ENCODE measurements around the gene REPS2.

REPS2 gene

GRCh38 chrX:17154001-17154400 is 207.5 kb downstream of the REPS2 start:
- DNase-seq (ENCODE audit: insufficient read length, low spot score) (no peak), FAIRE-seq (no peak)
- TF ChIP-seq TAF1 (IDR thresholded peaks at IDR 0.05; ENCODE audit: low read depth, low read length) (no peak), PAX5 (IDR thresholded peaks at IDR 0.05; ENCODE audit: insufficient read depth, low read length, severe bottlenecking) (no peak), SPI1 (IDR thresholded peaks at IDR 0.05; ENCODE audit: low read depth, low read length) (no peak), POLR2A (IDR thresholded peaks at IDR 0.05; ENCODE audit: low read depth, low read length) (no peak), POU2F2 (IDR thresholded peaks at IDR 0.05; ENCODE audit: low read depth, low read length) (no peak), POLR2AphosphoS5 (IDR thresholded peaks at IDR 0.05; ENCODE audit: low read depth, low read length) (no peak)

DNA sequence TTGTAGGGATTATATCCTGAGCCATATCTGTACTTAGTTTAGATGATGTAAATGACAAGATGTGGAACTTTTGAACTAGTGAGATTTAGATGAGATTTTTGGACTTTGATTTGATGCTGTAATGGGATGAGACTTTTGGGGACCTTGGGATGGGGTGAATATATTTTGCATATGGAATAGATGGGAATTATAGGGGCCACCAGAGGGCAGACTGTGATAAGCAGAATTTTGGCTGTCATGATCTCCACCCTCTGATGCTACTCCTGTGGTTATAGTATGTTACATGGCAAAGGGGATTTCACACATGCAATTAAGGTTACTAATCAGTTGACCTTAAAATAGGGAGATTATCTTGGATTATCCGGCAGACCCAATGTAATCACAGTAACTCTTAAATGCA is 214.5 kb downstream of the REPS2 start:
- DNase-seq (ENCODE audit: insufficient read length, low spot score) = no peak
- FAIRE-seq = no peak
- TF ChIP-seq POLR2AphosphoS5 (IDR thresholded peaks at IDR 0.05; ENCODE audit: low read depth, low read length) (no peak), TAF1 (IDR thresholded peaks at IDR 0.05; ENCODE audit: low read depth, low read length) (no peak), POU2F2 (IDR thresholded peaks at IDR 0.05; ENCODE audit: low read depth, low read length) (no peak), PAX5 (IDR thresholded peaks at IDR 0.05; ENCODE audit: insufficient read depth, low read length, severe bottlenecking) (no peak), SPI1 (IDR thresholded peaks at IDR 0.05; ENCODE audit: low read depth, low read length) (no peak), POLR2A (IDR thresholded peaks at IDR 0.05; ENCODE audit: low read depth, low read length) (no peak)

GRCh38 chrX:17161991-17162390 is 215.5 kb downstream of the REPS2 start:
- TF ChIP-seq POLR2AphosphoS5 (IDR thresholded peaks at IDR 0.05; ENCODE audit: low read depth, low read length) (no peak), PAX5 (IDR thresholded peaks at IDR 0.05; ENCODE audit: insufficient read depth, low read length, severe bottlenecking) (no peak), TAF1 (IDR thresholded peaks at IDR 0.05; ENCODE audit: low read depth, low read length) (no peak), SPI1 (IDR thresholded peaks at IDR 0.05; ENCODE audit: low read depth, low read length) (no peak), POU2F2 (IDR thresholded peaks at IDR 0.05; ENCODE audit: low read depth, low read length) (no peak), POLR2A (IDR thresholded peaks at IDR 0.05; ENCODE audit: low read depth, low read length) (no peak)
- DNase-seq (ENCODE audit: insufficient read length, low spot score) (no peak), FAIRE-seq (no peak)

DNA sequence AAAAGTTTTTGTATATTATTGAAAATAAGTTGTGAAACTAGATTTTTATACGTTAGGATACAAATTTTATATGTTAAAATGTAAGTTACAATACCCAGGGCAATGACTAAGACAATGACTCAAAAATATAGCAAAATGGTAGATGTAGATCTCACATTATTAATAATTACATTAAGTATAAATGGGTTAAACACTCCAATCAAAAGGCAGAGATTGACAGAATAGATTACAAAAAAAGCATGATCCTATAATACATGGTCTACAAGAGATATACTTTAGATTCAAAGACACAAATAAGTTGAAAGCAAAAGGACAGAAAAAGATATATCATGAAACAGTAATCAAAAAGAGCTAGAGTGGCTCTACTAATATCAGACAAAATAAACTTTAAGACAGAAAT is 217.6 kb downstream of the REPS2 start:
- DNase-seq (ENCODE audit: insufficient read length, low spot score) (no peak), FAIRE-seq (no peak)
- TF ChIP-seq POLR2AphosphoS5 (IDR thresholded peaks at IDR 0.05; ENCODE audit: low read depth, low read length) (no peak), SPI1 (IDR thresholded peaks at IDR 0.05; ENCODE audit: low read depth, low read length) (no peak), POU2F2 (IDR thresholded peaks at IDR 0.05; ENCODE audit: low read depth, low read length) (no peak), PAX5 (IDR thresholded peaks at IDR 0.05; ENCODE audit: insufficient read depth, low read length, severe bottlenecking) (no peak), TAF1 (IDR thresholded peaks at IDR 0.05; ENCODE audit: low read depth, low read length) (no peak), POLR2A (IDR thresholded peaks at IDR 0.05; ENCODE audit: low read depth, low read length) (no peak)

DNA sequence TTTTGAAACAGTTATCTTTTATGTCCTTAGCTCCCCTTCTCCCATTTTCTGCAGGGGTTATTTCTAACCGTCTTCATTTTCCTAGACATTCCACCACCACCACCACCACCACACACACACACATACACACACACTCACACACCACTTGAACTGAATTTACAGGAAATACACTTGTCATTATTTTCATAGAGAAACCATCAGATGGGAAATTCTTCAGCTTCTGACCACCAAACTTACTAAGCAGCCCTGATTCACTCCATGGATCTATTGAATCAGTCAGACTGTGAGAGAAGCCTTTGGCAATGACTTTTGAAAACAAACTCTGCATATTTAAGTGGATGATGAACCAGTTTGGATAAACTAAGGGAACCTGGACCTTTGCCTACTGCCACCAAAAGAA is 218.5 kb downstream of the REPS2 start:
- FAIRE-seq = no peak
- DNase-seq (ENCODE audit: insufficient read length, low spot score) = no peak
- no peak for TF ChIP-seq POLR2A (IDR thresholded peaks at IDR 0.05; ENCODE audit: low read depth, low read length)
- TF ChIP-seq POLR2AphosphoS5 (IDR thresholded peaks at IDR 0.05; ENCODE audit: low read depth, low read length) = no peak
- no peak for TF ChIP-seq TAF1 (IDR thresholded peaks at IDR 0.05; ENCODE audit: low read depth, low read length)
- TF ChIP-seq PAX5 (IDR thresholded peaks at IDR 0.05; ENCODE audit: insufficient read depth, low read length, severe bottlenecking) = no peak
- no peak for TF ChIP-seq SPI1 (IDR thresholded peaks at IDR 0.05; ENCODE audit: low read depth, low read length)
- no peak for TF ChIP-seq POU2F2 (IDR thresholded peaks at IDR 0.05; ENCODE audit: low read depth, low read length)

DNA sequence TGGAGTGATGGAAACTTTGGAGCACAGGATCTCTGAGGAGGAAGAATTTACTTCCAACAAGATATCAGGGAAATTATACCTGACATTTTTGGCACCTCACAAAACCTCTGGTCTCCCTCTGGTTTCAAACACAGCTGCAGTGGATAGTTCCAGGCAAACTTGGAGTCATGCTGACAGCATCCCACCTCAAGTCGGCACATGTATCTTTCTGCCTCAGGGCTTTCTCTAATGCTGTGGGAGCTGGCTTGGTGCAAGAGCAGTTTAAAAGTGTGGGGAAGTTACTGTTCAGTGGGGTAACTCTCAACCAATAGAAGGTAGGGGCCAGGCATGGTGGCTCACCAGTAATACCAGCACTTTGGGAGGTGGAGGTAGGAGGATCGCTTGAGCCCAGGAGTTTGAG is 221.5 kb downstream of the REPS2 start:
- TF ChIP-seq TAF1 (IDR thresholded peaks at IDR 0.05; ENCODE audit: low read depth, low read length) (no peak), PAX5 (IDR thresholded peaks at IDR 0.05; ENCODE audit: insufficient read depth, low read length, severe bottlenecking) (no peak), POU2F2 (IDR thresholded peaks at IDR 0.05; ENCODE audit: low read depth, low read length) (no peak), POLR2AphosphoS5 (IDR thresholded peaks at IDR 0.05; ENCODE audit: low read depth, low read length) (no peak)
- FAIRE-seq = no peak
- DNase-seq (ENCODE audit: insufficient read length, low spot score) = no peak

- DNase-seq (ENCODE audit: insufficient read length, low spot score) (no peak), FAIRE-seq (no peak)
- no peak for TF ChIP-seq POU2F2 (IDR thresholded peaks at IDR 0.05; ENCODE audit: low read depth, low read length)
- TF ChIP-seq POLR2AphosphoS5 (IDR thresholded peaks at IDR 0.05; ENCODE audit: low read depth, low read length) = no peak
Observed at GRCh38 chrX:17170973-17171372, 224.5 kb downstream of the REPS2 start.

DNA sequence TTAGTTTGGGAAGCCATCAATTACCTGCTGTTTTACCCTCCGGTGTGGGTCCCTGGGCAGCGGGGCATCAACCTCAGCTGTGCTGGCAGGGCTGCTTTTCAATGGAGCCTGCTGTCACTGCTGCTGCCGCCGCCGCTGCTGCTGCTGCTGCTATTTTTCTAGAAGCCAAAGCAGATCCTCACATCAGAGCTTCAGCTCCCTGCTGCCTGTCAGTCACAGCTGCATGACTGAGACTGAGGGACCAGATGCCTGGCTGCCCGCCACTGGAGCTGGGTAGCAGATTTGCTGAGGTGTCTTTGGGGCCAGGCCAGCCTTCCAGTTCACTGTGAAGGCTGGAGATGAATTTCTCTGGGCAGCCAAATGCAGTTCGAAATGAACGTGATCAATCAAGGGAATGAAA is 228.2 kb downstream of the REPS2 start:
- no peak for TF ChIP-seq PAX5 (IDR thresholded peaks at IDR 0.05; ENCODE audit: insufficient read depth, low read length, severe bottlenecking)
- TF ChIP-seq POLR2AphosphoS5 (IDR thresholded peaks at IDR 0.05; ENCODE audit: low read depth, low read length) = no peak
- TF ChIP-seq SPI1 (IDR thresholded peaks at IDR 0.05; ENCODE audit: low read depth, low read length) = no peak
- no peak for TF ChIP-seq TAF1 (IDR thresholded peaks at IDR 0.05; ENCODE audit: low read depth, low read length)
- TF ChIP-seq POU2F2 (IDR thresholded peaks at IDR 0.05; ENCODE audit: low read depth, low read length) = no peak
- DNase-seq (ENCODE audit: insufficient read length, low spot score) = no peak
- FAIRE-seq = no peak

- TF ChIP-seq TAF1 (IDR thresholded peaks at IDR 0.05; ENCODE audit: low read depth, low read length) (no peak), POLR2A (IDR thresholded peaks at IDR 0.05; ENCODE audit: low read depth, low read length) (no peak), PAX5 (IDR thresholded peaks at IDR 0.05; ENCODE audit: insufficient read depth, low read length, severe bottlenecking) (no peak), POU2F2 (IDR thresholded peaks at IDR 0.05; ENCODE audit: low read depth, low read length) (no peak), SPI1 (IDR thresholded peaks at IDR 0.05; ENCODE audit: low read depth, low read length) (no peak), POLR2AphosphoS5 (IDR thresholded peaks at IDR 0.05; ENCODE audit: low read depth, low read length) (no peak)
- DNase-seq (ENCODE audit: insufficient read length, low spot score) = no peak
- FAIRE-seq = no peak
Observed at GRCh38 chrX:17182317-17182716, 235.9 kb downstream of the REPS2 start.

DNA sequence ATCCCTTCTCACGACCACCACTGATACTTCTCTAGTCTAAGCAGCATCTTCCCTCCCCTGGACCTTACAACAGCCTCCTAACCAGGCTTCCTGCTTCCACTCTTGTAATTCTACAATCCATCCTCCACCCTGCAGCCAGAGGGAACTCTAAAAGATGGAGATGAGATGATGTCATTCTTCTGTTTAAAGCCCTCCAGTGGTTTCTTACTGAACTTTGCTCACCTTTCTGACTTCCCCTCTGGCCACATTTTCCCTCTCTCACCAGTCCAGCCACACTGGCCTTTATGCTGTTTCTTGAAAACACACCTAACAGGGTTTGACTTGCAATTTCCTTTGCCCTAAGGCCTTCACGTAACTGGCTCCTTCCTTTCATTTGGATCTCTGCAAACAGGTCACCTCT is 237.1 kb downstream of the REPS2 start:
- FAIRE-seq = no peak
- DNase-seq (ENCODE audit: insufficient read length, low spot score) = no peak
- TF ChIP-seq TAF1 (IDR thresholded peaks at IDR 0.05; ENCODE audit: low read depth, low read length) (no peak), PAX5 (IDR thresholded peaks at IDR 0.05; ENCODE audit: insufficient read depth, low read length, severe bottlenecking) (no peak), SPI1 (IDR thresholded peaks at IDR 0.05; ENCODE audit: low read depth, low read length) (no peak), POLR2A (IDR thresholded peaks at IDR 0.05; ENCODE audit: low read depth, low read length) (no peak), POU2F2 (IDR thresholded peaks at IDR 0.05; ENCODE audit: low read depth, low read length) (no peak), POLR2AphosphoS5 (IDR thresholded peaks at IDR 0.05; ENCODE audit: low read depth, low read length) (no peak)

Measured in GM12891 (cell line).